A673 (cell line): ENCODE measurements around the gene VSIG2. TPM values are rescaled to one million over a fixed set of nuclear protein-coding genes. Genes with fewer than 3 reads are reported as not detected.

Source experiments
- Bru-seq: library from RNA; stranded (reverse); fragments of 400-500 nt; gene quantifications from one replicate; lab custom pipeline; 2021; lab: Mats Ljungman, UMichigan
- BruChase-seq, 2 experiments: library from RNA; stranded (reverse); fragments of 400-500 nt; gene quantifications; one replicate each; lab custom pipeline; 2021; lab: Mats Ljungman, UMichigan
- BruUV-seq: library from RNA; stranded (reverse); fragments of 400-500 nt; replicated peaks from 2 replicates; lab custom pipeline; 2021; lab: Mats Ljungman, UMichigan
- CTCF ChIA-PET: fragments of 300-600 bp; sonication (Branson Sonifier 250); formaldehyde crosslinking; loops from one replicate; lab custom pipeline; 2022; ENCODE audit warnings: antibody characterized with exemption; lab: Charles Lee
- POLR2A ChIA-PET: fragments of 300-600 bp; sonication (Branson Sonifier 250); formaldehyde crosslinking; loops from one replicate; lab custom pipeline; 2022; ENCODE audit warnings: antibody characterized with exemption; ENCODE audit not compliant: low non-redundant PET; lab: Charles Lee
- DNase-seq: peaks from one replicate; pipeline ENCODE4 v3.0.0-alpha.2; 2015; ENCODE audit warnings: low spot score
- H3K27ac ChIP-seq: fragments of 200-600 bp; sonication (generic); 2 replicates; pipeline ENCODE4 v1.5.1; 2016; ENCODE audit warnings: mixed run types, low read depth, mild to moderate bottlenecking, mixed read lengths, antibody characterized with exemption, low read length; ENCODE audit not compliant: poor library complexity, severe bottlenecking
- H3K27me3 ChIP-seq: fragments of 200-600 bp; sonication (generic); replicated peaks from 2 replicates; pipeline ENCODE4 v1.6.1; 2017; ENCODE audit warnings: mixed run types, low read depth, mild to moderate bottlenecking, mixed read lengths, antibody characterized with exemption, low read length; ENCODE audit not compliant: insufficient read depth, poor library complexity
- H3K36me3 ChIP-seq: fragments of 200-600 bp; sonication (generic); 2 replicates; pipeline ENCODE4 v1.6.1; 2016; ENCODE audit warnings: mixed run types, mild to moderate bottlenecking, mixed read lengths, antibody characterized with exemption, low read length; ENCODE audit not compliant: insufficient read depth, poor library complexity, severe bottlenecking
- H3K4me1 ChIP-seq: fragments of 200-600 bp; sonication (generic); 2 replicates; pipeline ENCODE4 v1.6.1; 2017; ENCODE audit warnings: mixed run types, mild to moderate bottlenecking, mixed read lengths, antibody characterized with exemption, low read length; ENCODE audit not compliant: insufficient read depth, poor library complexity, severe bottlenecking
- H3K4me3 ChIP-seq: fragments of 200-600 bp; sonication (generic); 2 replicates; pipeline ENCODE4 v1.5.1; 2016; ENCODE audit warnings: low read depth, mixed run types, mild to moderate bottlenecking, mixed read lengths, low read length; ENCODE audit not compliant: poor library complexity, severe bottlenecking
- H3K9me3 ChIP-seq: fragments of 200-600 bp; sonication (generic); 2 replicates; pipeline ENCODE4 v1.6.1; 2016; ENCODE audit warnings: mixed run types, low read depth, mild to moderate bottlenecking, mixed read lengths, antibody characterized with exemption, low read length; ENCODE audit not compliant: poor library complexity, severe bottlenecking
- EZH2 ChIP-seq: fragments of 200-600 bp; sonication (generic); IDR thresholded peaks from 2 replicates; pipeline ENCODE4 v1.6.1; 2017; ENCODE audit warnings: borderline replicate concordance, low read depth, mild to moderate bottlenecking, mixed read lengths, antibody characterized with exemption, low read length; ENCODE audit not compliant: poor library complexity, severe bottlenecking
- intact Hi-C: fragments of 100-400 bp; cut with micrococcal nuclease; formaldehyde crosslinking; loops from one replicate; pipeline ENCODE4 v1.10.0; 2022; ENCODE audit not compliant: unreplicated experiment
- long read RNA-seq: library from polyadenylated mRNA; stranded (forward); transcript quantifications from one replicate; pipeline ENCODE4 v2.0.0, GENCODE V29; 2022
- total RNA-seq: library from RNA; stranded (reverse); gene quantifications from 2 replicates; pipeline ENCODE4 v1.2.3, GENCODE V29; 2021
- TF ChIP-seq, protein P1 (sequence below): fragments of 300-800, 200-600 bp; sonication (generic); conservative IDR thresholded peaks from 2 replicates; pipeline ENCODE4 v1.5.1; 2017; ENCODE audit warnings: low read depth, mild to moderate bottlenecking, antibody characterized with exemption, low read length, moderate library complexity, mixed read lengths

The VSIG2 gene
- total RNA-seq, result not detected in 2 replicates
- Bru-seq, nascent RNA, result percentile 25 among the genes with signal in this experiment
- BruChase-seq, experiment 1, labeled RNA remaining after a 2-hour chase, result percentile 30 among the genes with signal in this experiment
- percentile 32 among the genes with signal in this experiment for BruChase-seq, experiment 2, labeled RNA remaining after a 6-hour chase
- long read RNA-seq, result 0 reads

GRCh38 chr11:124751741-124752470 lies at the start of gene VSIG2:
Gene VSIG2, minus strand, starts transcription at chr11:124752255. Its CDS starts 118 bp downstream, at chr11:124752137.
- no peak within 1 kb of the TSS for H3K27ac ChIP-seq
- no peaks in the 10 kb centered on the region for H3K36me3 ChIP-seq
- no peak for DNase-seq
- no peaks in the 10 kb centered on the region for H3K9me3 ChIP-seq
- BruUV-seq, result no TSS peak
- intact Hi-C loops, result no loop called here
- ChIA-PET POLR2A (interaction anchor here (1.1 kb wide), 1 partner anchor 51 kb away, joined by 3 read pairs; no protein-coding TSS in a partner anchor), CTCF (interaction anchor here (0.5 to 1.4 kb wide), 3 partner anchors 11 to 83 kb away, joined by 5 to 8 read pairs (median 5); no protein-coding TSS in a partner anchor)
- H3K4me3 ChIP-seq, result no peak within 1 kb of the TSS
- no peaks in the 10 kb centered on the region for H3K4me1 ChIP-seq
- no peaks in the 10 kb centered on the region for H3K27me3 ChIP-seq
- no peak for TF ChIP-seq EZH2
- TF ChIP-seq, protein P1, sequence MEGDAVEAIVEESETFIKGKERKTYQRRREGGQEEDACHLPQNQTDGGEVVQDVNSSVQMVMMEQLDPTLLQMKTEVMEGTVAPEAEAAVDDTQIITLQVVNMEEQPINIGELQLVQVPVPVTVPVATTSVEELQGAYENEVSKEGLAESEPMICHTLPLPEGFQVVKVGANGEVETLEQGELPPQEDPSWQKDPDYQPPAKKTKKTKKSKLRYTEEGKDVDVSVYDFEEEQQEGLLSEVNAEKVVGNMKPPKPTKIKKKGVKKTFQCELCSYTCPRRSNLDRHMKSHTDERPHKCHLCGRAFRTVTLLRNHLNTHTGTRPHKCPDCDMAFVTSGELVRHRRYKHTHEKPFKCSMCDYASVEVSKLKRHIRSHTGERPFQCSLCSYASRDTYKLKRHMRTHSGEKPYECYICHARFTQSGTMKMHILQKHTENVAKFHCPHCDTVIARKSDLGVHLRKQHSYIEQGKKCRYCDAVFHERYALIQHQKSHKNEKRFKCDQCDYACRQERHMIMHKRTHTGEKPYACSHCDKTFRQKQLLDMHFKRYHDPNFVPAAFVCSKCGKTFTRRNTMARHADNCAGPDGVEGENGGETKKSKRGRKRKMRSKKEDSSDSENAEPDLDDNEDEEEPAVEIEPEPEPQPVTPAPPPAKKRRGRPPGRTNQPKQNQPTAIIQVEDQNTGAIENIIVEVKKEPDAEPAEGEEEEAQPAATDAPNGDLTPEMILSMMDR, result no peak

DNA sequence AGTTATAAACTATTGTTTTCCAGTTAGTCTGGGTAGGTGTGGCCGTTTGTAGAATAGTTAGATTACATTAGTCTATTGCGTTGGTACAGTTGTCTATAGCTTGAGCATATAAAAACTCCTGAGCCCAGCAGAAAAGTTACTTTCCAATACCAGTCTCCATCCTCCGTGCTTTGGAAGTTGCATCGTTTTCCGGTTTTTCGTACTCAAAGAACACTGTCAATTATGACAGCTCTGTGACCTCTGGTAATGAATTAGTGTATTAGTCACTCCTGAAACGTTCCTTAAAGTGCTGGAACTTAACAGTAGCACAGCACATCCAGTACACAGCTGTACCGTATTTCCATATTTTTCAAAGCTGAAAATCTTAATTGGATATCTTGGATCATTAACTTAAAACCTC lies 49.0 kb upstream of the VSIG2 start:
- ChIA-PET POLR2A (interaction anchor here (0.6 kb wide), 1 partner anchor 341 kb away, joined by 5 read pairs; no protein-coding TSS in a partner anchor), CTCF (interaction anchor here (1.3 to 1.7 kb wide), 2 partner anchors 36 to 75 kb away, joined by 6 to 7 read pairs; no protein-coding TSS in a partner anchor)
- intact Hi-C loops, result no loop called here
- Histone ChIP-seq H3K27ac (peak overlapping the region; percentile 99), H3K36me3 (no peaks in the 10 kb centered on the region), H3K4me1 (peaks cover 25% of the 10 kb centered on the region), H3K27me3 (no peaks in the 10 kb centered on the region), H3K9me3 (no peaks in the 10 kb centered on the region), H3K4me3 (peak overlapping the region; percentile 97)
- TSS peak; percentile 76 for BruUV-seq
- TF ChIP-seq, protein P1, result no peak
- no peak for TF ChIP-seq EZH2
- DNase-seq, result peak; percentile 48

DNA sequence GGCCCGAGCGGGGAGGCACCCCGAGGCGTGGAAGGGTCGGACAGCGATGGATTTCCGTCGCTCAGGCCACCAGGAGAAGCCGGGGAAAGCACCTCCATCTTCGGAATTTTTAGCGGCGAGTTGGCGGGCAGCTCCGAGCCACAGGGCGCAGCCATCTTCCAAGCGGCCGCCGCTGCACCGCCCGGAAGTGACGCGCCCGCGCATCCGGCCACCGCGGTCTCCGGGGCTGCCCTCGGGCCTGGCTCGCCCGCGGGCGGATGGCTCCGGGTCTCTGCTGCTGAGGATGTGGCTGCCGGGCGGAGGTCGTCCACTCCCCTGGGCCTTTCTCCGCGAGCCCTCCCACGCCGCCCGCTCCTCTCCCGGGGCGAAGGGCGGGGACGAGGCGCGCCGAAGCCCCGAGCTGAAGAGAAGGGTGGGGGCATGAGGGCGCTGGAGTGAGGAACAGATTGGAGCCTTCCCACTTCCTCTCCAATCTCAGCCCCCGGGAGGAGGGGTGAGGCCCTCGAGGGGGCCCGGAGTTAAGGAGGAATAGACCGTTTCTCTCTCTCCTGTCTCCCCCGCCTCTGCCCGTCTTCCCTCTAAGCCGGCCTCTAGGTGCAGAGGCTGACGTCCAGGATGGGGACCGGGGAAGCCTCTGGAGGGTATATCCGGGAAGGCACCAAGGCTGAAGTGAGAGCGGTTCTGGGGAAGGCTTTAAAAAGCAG lies 48.3 kb upstream of the VSIG2 start, which contains the start of gene MSANTD2:
Gene MSANTD2 (minus strand): TSS at position 181 of the 704 bp plus-strand sequence. CDS start 26 bp downstream, at position 155.
- Histone ChIP-seq H3K27ac (peak within 1 kb of the TSS; percentile 99), H3K4me3 (peak within 1 kb of the TSS; percentile 97), H3K4me1 (peaks cover 30% of the 10 kb centered on the region), H3K36me3 (no peaks in the 10 kb centered on the region), H3K27me3 (no peaks in the 10 kb centered on the region), H3K9me3 (no peaks in the 10 kb centered on the region)
- BruUV-seq, result no TSS peak
- peak; percentile 95 for DNase-seq
- ChIA-PET CTCF (interaction anchor here (0.5 to 1.7 kb wide), 4 partner anchors 36 to 76 kb away, joined by 3 to 7 read pairs (median 4); no protein-coding TSS in a partner anchor), POLR2A (interaction anchor here (0.6 kb wide), 1 partner anchor 50 kb away, joined by 5 read pairs; no protein-coding TSS in a partner anchor)
- intact Hi-C loops, result no loop called here
- TF ChIP-seq, protein P1, result no peak
- TF ChIP-seq EZH2, result no peak
